GM12892 (cell line): ENCODE results near the gene PAFAH1B1.

Experiments used
- POLR2A ChIP-seq: IDR thresholded peaks from 2 replicates; pipeline ENCODE4 v1.6.1; 2011; ENCODE audit warnings: low read depth, low read length, control low read depth
- POLR2AphosphoS5 ChIP-seq: IDR thresholded peaks from 2 replicates; pipeline ENCODE4 v1.6.1; 2011; ENCODE audit warnings: low read depth, low read length, control low read depth
- TAF1 ChIP-seq: IDR thresholded peaks from 2 replicates; pipeline ENCODE4 v1.6.1; 2011; ENCODE audit warnings: low read depth, mild to moderate bottlenecking, control low read depth, low read length, borderline replicate concordance

GRCh38 chr17:2719861-2720260, 126.4 kb downstream of the PAFAH1B1 start:
- TF ChIP-seq POLR2AphosphoS5 (no peak), POLR2A (no peak), TAF1 (no peak)
